Uterus (tissue), 4 donors: ENCODE results near the gene WHRN. TPM values are rescaled to one million over a fixed set of nuclear protein-coding genes. Genes with fewer than 3 reads are reported as not detected.

ENCODE experiments used
- DNase-seq, 2 donors: peaks; one replicate each; pipeline ENCODE4 v3.0.0-alpha.2; 2019 to 2020
- H3K27ac ChIP-seq, 2 donors: fragments of 200-600 bp; sonication (generic); 1 replicate in 1 of 2; 2 replicates in 1 of 2; pipeline ENCODE4 v1.5.1; 2016 to 2018
- H3K27me3 ChIP-seq, 2 donors: fragments of 200-600 bp; sonication (generic); one replicate each; pipeline ENCODE4 v1.5.1; 2018 to 2019; ENCODE audit warnings: control low read depth in 1 of 2
- H3K36me3 ChIP-seq, 2 donors: fragments of 200-600 bp; sonication (generic); one replicate each; pipeline ENCODE4 v1.5.1; 2019; ENCODE audit warnings: control low read depth in 1 of 2
- H3K4me1 ChIP-seq, 2 donors: fragments of 200-600 bp; sonication (generic); one replicate each; pipeline ENCODE4 v1.5.1; 2018 to 2019; ENCODE audit warnings: control low read depth in 1 of 2
- H3K4me3 ChIP-seq, 2 donors: fragments of 200-600 bp; sonication (generic); 1 replicate in 1 of 2; 2 replicates in 1 of 2; pipeline ENCODE4 v1.5.1; 2018 to 2019; ENCODE audit warnings: mild to moderate bottlenecking in 1 of 2
- H3K9me3 ChIP-seq, 2 donors: fragments of 200-600 bp; sonication (generic); one replicate each; pipeline ENCODE4 v1.5.1; 2019; ENCODE audit warnings: control low read depth in 1 of 2
- CTCF ChIP-seq, 4 experiments: fragments of 200-600 bp in 2 of 4; fragments of 450-650 bp in 2 of 4; sonication (generic) in 2 of 4; IDR thresholded peaks; one replicate each; pipeline ENCODE4 v1.5.1; 2016 to 2019; ENCODE audit warnings: antibody characterized with exemption in 4 of 4, mild to moderate bottlenecking in 2 of 4, moderate library complexity in 1 of 4
- POLR2A ChIP-seq, 2 donors: fragments of 450-650 bp; IDR thresholded peaks; one replicate each; pipeline ENCODE4 v1.6.1; 2016; ENCODE audit warnings: antibody characterized with exemption in 2 of 2, mild to moderate bottlenecking in 1 of 2, moderate library complexity in 1 of 2
- intact Hi-C: fragments of 100-400 bp; cut with DNase I; formaldehyde crosslinking; loops from one replicate; pipeline ENCODE4 v1.15.1; 2023; ENCODE audit warnings: low total_unique reads
- total RNA-seq, 4 donors: library from RNA; depleted of rRNA in 3 of 4; stranded (reverse); fragments of >200 nt in 3 of 4; gene quantifications; one replicate each; pipeline versions ENCODE4 v1.1.0 to v1.2.4, GENCODE V29; 2014 to 2023
- donor health status: DM: yes; HTN: yes; CAD: no.

The WHRN gene
- total RNA-seq, 4 donors from 2014 or later: 4.0 to 32.3 (median 20.2) TPM

DNA sequence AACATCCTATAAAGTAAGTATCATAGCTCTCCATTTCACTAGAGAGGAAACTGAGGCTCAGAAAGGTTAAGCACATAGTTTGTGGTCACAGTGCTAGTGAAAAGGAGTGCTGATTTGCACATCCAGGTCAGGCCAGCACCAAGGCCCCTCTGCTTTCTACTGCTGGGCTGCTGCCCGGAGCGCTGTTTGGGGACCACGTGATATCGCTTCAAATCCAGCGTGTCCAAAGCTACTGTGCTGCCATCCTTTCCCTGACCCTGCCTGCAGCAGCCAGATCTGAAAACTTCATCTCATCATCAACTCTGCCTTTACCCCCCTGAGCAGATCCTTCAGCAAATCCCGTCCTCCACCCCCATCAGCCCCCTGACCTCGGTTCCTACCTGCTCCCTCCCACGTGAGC is 76.8 kb downstream of the WHRN start:
- H3K27ac ChIP-seq: no peak overlapping the region
- H3K36me3 ChIP-seq: no peaks in the 10 kb centered on the region
- intact Hi-C loops: no loop called here
- H3K27me3 ChIP-seq: no peaks in the 10 kb centered on the region
- TF ChIP-seq POLR2A (IDR thresholded peaks at IDR 0.05) (no peak), CTCF (IDR thresholded peaks at IDR 0.05) (no peak)
- no peak overlapping the region for H3K4me3 ChIP-seq
- no peaks in the 10 kb centered on the region for H3K4me1 ChIP-seq
- H3K9me3 ChIP-seq: no peaks in the 10 kb centered on the region
- no peak for DNase-seq

GRCh38 chr9:114427644-114428043 is 77.6 kb downstream of the WHRN start:
- Histone ChIP-seq H3K27ac (no peak overlapping the region), H3K4me3 (no peak overlapping the region), H3K36me3 (no peaks in the 10 kb centered on the region), H3K9me3 (no peaks in the 10 kb centered on the region), H3K4me1 (no peaks in the 10 kb centered on the region), H3K27me3 (no peaks in the 10 kb centered on the region)
- DNase-seq: no peak
- intact Hi-C loops: no loop called here
- no peak for TF ChIP-seq POLR2A (IDR thresholded peaks at IDR 0.05)
- TF ChIP-seq CTCF (IDR thresholded peaks at IDR 0.05): no peak

- intact Hi-C loops: no loop called here
- no peak overlapping the region for H3K27ac ChIP-seq
- no peaks in the 10 kb centered on the region for H3K36me3 ChIP-seq
- H3K4me1 ChIP-seq: no peaks in the 10 kb centered on the region
- H3K27me3 ChIP-seq: no peaks in the 10 kb centered on the region
- TF ChIP-seq POLR2A (IDR thresholded peaks at IDR 0.05): no peak
- TF ChIP-seq CTCF (IDR thresholded peaks at IDR 0.05): no peak
- no peak overlapping the region for H3K4me3 ChIP-seq
- DNase-seq: no peak
- no peaks in the 10 kb centered on the region for H3K9me3 ChIP-seq
These were observed 79.0 kb downstream of the WHRN start for GRCh38 chr9:114426046-114426948.

- Histone ChIP-seq H3K4me3 (no peak overlapping the region), H3K27me3 (no peaks in the 10 kb centered on the region), H3K36me3 (no peaks in the 10 kb centered on the region), H3K4me1 (no peaks in the 10 kb centered on the region), H3K27ac (no peak overlapping the region), H3K9me3 (no peaks in the 10 kb centered on the region)
- intact Hi-C loops: no loop called here
- no peak for DNase-seq
- no peak for TF ChIP-seq CTCF (IDR thresholded peaks at IDR 0.05)
- no peak for TF ChIP-seq POLR2A (IDR thresholded peaks at IDR 0.05)
These were observed 80.1 kb downstream of the WHRN start for GRCh38 chr9:114425126-114425525.

- no peak overlapping the region for H3K27ac ChIP-seq
- no peaks in the 10 kb centered on the region for H3K4me1 ChIP-seq
- no peaks in the 10 kb centered on the region for H3K27me3 ChIP-seq
- H3K9me3 ChIP-seq: no peaks in the 10 kb centered on the region
- no peak for DNase-seq
- no peak overlapping the region for H3K4me3 ChIP-seq
- TF ChIP-seq CTCF (IDR thresholded peaks at IDR 0.05) (no peak), POLR2A (IDR thresholded peaks at IDR 0.05) (no peak)
- intact Hi-C loops: no loop called here
- H3K36me3 ChIP-seq: no peaks in the 10 kb centered on the region
These were observed 81.1 kb downstream of the WHRN start for GRCh38 chr9:114424126-114424525.
